GM19043 (cell line): ENCODE measurements around the gene ITGAV.

Source experiments
- ATAC-seq: cut with Tn5 transposase; IDR thresholded peaks from one replicate; pipeline ENCODE4 v1.9.1; 2021; ENCODE audit warnings: low read depth; ENCODE audit not compliant: unreplicated experiment

ITGAV gene

GRCh38 chr2:186573531-186573930 is 16.3 kb upstream of the ITGAV start:
- ATAC-seq, result no peak

- ATAC-seq, result no peak
Observed at GRCh38 chr2:186575302-186575701, 14.6 kb upstream of the ITGAV start.

GRCh38 chr2:186575856-186576255 is 14.0 kb upstream of the ITGAV start:
- no peak for ATAC-seq

GRCh38 chr2:186576614-186577013 is 13.2 kb upstream of the ITGAV start:
- ATAC-seq, result no peak

- no peak for ATAC-seq
Observed at GRCh38 chr2:186582698-186583097, 7.2 kb upstream of the ITGAV start.

- no peak for ATAC-seq
Observed at GRCh38 chr2:186584053-186584452, 5.8 kb upstream of the ITGAV start.

GRCh38 chr2:186588421-186588820 is 1.4 kb upstream of the ITGAV start:
- ATAC-seq, result no peak

- peak; percentile 0 for ATAC-seq
Observed at GRCh38 chr2:186588940-186589611, 780 bp upstream of the ITGAV start.

GRCh38 chr2:186590350-186590758 is 498 bp downstream of the ITGAV start:
- no peak for ATAC-seq

- ATAC-seq, result no peak
Observed at GRCh38 chr2:186590759-186591505, 1.1 kb downstream of the ITGAV start.

GRCh38 chr2:186591506-186591890 is 1.6 kb downstream of the ITGAV start:
- no peak for ATAC-seq

GRCh38 chr2:186592137-186592875 is 2.5 kb downstream of the ITGAV start:
- no peak for ATAC-seq

- ATAC-seq, result no peak
Observed at GRCh38 chr2:186593523-186593922, 3.7 kb downstream of the ITGAV start.

GRCh38 chr2:186594001-186594722 is 4.3 kb downstream of the ITGAV start:
- no peak for ATAC-seq

- no peak for ATAC-seq
Observed at GRCh38 chr2:186595219-186595618, 5.4 kb downstream of the ITGAV start.

- no peak for ATAC-seq
Observed at GRCh38 chr2:186599186-186599778, 9.4 kb downstream of the ITGAV start.

GRCh38 chr2:186603286-186603685 is 13.4 kb downstream of the ITGAV start:
- ATAC-seq, result no peak

GRCh38 chr2:186605041-186605440 is 15.2 kb downstream of the ITGAV start:
- no peak for ATAC-seq

- ATAC-seq, result no peak
Observed at GRCh38 chr2:186607660-186608324, 17.9 kb downstream of the ITGAV start.

GRCh38 chr2:186610785-186611184 is 20.9 kb downstream of the ITGAV start:
- ATAC-seq, result no peak
